GM18526 (cell line): Measurements from ENCODE around the gene PDIA4.

ENCODE experiments used
- POLR2A ChIP-seq: IDR thresholded peaks from 3 replicates; pipeline ENCODE4 v1.6.1; 2011; ENCODE audit not compliant: insufficient read length; ENCODE audit errors: extremely low read depth

PDIA4 gene

DNA sequence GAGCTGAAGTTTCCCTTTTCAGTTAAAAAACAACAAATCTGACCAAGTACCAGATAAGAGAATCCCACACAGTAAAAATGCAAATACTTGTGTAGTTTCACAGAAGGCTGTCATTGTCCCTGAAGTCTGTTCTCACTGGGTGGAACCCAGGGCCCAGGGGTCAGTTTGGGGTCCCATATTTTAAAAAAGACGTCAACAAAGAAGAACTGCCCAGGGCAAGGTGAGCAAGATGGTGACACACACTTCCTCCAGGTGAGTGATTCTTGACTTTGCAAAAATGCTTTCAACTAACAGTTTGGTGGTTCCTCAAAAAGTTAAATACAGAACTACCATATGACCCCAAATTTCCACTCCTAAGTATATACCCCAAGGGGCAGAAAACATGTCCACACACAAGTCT lies 36.8 kb downstream of the PDIA4 start:
- no peak for TF ChIP-seq POLR2A

DNA sequence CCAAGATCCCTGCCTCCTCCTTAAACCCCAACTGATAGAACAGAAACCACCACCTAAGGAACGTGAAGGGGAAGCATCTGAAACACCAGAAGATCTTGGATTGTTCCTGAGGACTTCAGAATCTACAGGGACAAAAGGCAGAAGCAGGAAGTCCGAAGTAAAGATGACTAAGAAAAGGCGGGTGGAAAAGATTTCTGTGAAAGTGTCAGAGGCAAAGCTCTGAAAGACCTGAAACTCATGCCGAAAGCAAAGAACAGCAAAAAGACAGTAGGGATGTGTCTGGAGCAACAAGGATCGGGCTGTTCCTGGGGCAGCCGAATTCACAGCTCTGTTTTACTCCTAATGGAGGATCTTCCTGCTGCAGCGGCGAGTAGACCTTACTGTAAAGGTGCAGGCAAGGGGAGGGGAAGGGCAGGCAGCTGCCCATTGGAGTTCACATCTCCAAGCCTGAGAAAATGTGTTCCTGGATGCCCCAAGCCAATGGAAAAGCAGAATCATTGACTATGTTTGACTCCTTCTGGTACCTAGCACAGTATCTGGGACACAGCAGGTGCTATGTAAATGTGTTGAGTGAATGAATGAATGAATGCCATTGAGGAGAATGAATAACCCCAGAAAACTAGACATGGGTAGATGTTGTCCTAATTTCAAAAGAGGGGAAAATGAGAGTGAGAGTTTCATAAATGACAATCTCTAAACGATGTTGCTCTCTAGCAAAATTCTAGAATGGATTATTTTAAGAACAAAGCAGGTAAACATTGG lies 40.4 kb downstream of the PDIA4 start:
- no peak for TF ChIP-seq POLR2A

DNA sequence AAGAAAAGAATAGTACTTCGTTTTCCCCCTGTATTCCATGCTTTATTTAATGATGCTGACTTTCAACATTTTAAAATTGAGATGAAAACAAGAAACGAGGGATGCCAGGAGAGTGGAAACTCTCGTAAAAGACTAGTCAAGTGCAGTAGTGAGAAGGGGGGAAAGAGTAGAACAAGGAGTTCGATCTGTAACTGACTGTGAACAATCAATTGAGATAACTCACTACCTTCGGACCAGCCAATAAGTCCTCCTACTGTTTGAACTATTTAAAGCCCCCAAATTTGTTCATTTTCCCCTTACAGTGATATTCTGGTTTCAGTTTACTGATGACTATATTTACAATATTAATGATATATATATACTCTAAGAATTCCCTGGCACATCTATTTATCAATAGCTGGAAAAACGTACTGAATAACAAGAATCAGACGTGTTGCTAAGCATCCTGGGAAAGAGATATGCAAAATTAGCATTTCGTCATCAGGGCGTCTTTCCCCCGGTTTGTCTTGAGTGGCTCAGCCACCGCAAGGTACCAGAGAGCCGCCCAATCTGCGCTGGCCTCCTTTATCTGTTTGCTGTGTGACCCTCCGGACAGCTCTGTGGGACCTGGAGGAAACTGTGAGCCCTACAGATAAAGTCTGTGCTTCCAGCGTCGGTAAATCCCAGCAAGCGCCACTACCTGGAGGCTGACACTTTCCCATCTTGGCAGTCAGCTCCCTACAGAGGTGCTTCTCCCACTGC lies 41.1 kb downstream of the PDIA4 start:
- TF ChIP-seq POLR2A: peak; percentile 55

DNA sequence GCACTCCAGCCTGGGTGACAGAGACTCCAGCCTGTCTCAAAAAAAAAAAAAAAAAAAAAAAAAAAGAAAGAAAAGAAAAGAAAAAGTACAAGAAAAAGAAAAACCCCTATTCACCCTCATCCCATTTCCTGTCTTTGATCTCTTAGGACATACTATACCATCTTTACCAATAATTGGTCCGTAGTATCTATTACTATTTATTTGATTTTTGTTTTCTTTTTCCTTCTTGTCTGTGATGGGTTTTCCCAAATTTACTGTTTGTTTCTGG lies 41.6 kb downstream of the PDIA4 start:
- TF ChIP-seq POLR2A: no peak

DNA sequence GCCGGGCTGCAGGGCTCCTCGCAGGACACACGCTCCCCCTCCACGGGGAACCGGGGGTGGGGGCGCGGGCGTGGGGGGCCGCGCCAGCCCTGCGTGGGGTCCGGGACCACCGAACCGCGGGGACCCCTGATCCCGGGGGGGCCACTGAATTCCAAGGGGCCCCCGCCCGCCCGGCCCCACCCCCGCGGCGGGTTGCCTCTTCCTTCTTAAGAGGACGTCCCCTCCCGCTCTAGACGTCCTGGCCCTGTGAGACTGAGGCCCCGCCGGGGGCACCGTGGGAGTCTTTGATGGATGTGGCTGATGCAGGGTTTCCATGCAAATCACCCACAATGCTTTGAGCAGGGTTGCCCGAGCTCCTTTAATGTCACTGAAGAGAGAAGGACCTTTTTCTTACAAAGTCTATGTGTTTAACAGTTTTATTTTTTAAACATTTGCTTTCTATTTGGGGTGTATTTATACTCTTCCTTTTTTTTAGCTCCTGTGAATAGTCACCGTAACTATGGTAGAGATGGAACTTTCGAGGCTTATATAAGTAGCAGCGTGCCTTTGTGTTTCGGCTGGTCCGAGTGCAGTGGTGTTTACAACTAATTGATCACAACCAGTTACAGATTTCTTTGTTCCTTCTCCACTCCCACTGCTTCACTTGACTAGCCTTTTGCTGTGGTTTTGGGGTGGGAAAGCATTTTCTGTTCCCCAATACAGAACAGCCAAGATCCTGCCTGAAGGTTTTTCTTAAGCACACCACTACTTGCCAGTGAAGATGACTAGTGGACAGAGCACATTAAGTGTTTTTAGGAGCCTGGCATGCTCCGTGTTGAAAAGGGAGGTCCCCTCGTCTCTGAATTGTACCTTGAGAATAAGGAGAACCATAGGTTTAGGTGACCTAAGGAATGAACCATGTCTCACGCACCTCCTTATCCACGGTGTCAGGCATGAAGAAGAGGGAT lies 44.8 kb downstream of the PDIA4 start:
- TF ChIP-seq POLR2A: no peak

DNA sequence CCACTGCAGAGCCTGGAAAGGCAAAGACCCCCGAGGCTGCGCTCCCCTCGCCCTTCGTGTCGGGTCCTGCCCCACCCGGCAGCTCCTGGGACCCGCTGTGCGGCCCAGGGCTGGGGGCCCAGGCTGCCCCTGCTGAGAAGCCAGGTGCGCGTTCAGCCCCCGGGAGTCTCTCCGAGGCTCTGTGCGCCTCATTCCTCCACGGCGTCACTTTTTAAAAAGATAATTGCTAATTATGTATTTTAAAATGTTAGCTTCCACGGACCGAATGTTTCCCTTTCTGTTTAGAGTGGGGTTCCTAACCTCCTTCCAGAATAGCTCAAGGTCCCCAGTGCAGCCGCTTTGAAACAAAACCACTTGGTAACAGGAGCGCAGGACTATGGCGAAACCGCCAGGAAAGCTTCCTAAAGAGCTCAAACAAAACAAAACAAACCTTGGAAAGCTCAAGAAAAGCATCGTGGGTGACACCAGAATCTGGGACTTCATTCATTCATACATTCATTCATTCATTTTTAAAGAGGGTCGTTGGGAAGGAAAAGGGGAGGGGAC lies 45.6 kb downstream of the PDIA4 start:
- TF ChIP-seq POLR2A: no peak

DNA sequence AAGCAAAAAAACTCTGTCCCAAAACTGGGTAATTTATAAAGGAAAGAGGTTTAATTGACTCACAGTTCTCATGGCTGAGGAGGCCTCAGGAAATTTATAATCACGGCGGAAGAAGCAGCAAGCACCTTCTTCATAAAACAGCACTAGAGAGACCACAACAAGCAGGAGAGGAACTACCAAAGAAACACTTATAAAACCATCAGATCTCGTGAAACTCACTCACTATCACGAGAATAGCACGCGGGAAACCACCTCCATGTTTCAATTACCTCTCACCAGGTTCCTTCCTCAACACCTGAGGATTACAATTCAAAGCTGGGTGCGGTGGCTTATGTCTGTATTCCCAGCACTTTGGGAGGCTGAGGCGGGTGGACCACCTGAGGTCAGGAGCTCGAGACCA lies 48.5 kb downstream of the PDIA4 start:
- no peak for TF ChIP-seq POLR2A

DNA sequence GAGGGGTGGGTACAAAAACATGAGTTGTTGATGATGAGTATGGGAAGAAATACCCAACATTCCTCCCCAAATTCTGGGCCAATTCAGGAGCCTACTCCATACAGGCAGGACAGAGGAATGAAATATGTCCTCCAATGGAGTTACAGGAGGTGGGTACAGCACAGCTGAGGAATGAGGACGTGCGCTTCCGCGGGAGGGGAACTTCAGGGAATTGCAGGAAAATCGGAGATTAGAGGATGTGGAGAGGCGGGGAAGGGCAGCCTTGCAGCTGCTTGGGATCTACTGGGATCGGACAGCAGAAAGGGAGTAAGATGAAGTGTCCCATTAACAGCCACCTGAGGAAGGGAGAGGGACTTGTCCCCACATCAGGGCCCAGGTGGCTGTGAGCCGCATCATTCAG lies 50.2 kb downstream of the PDIA4 start:
- no peak for TF ChIP-seq POLR2A

DNA sequence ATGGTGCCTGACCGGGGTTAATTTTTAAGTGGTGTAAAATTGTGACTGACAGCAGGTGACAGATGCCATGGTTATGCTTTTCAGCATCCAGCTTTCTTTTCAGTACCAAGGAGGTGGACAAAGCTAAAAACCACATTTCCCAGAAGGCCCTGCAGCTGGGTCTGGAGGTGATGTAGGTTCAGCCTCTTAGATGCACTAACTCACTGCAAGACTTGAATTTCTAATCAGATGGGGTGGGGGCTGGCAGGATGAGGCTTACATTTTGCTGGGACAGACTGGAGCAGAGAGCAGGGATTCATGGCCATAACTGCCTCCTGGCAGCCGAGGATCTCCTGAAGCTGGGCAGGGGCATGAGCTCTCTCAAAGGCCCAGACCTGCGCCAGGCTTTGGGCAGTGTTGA lies 52.4 kb downstream of the PDIA4 start:
- no peak for TF ChIP-seq POLR2A

DNA sequence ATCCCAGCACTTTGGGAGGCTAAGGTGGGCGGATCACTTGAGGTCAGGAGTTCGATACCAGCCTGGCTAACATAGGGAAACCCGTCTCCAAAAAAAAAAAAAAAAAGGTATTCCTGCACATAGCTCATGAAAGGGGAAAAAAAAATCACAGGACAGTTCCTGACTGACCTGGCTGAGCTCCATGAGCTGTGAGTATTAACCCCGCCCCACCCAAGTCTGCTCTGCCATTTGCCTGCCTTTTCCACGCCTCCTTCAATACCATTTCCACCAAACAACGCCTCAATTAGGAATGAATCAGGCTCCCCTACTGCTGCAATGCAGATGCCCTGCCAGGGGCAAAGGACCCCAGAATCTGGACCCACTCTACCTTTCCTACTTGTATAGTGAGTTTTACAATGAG lies 55.0 kb downstream of the PDIA4 start:
- TF ChIP-seq POLR2A: no peak

DNA sequence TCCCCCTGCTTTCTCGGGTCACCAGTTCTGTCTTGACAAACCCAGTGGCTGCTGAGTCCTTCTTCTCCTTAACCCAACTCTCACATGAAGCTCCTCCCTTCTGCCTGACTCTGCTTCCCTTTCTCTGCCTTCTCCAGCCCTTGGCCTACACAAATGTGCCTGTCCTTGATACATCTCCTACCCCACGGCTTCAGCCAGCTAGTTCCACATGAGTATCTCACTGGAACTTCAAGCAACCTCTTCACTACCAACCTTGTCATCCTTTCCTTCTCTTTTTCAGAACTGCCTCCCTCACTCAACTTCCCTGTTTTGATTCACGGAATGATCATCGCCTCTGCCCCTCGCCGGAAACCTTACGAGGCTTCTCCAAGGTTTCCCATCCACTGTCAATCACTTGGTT lies 55.9 kb downstream of the PDIA4 start:
- no peak for TF ChIP-seq POLR2A

DNA sequence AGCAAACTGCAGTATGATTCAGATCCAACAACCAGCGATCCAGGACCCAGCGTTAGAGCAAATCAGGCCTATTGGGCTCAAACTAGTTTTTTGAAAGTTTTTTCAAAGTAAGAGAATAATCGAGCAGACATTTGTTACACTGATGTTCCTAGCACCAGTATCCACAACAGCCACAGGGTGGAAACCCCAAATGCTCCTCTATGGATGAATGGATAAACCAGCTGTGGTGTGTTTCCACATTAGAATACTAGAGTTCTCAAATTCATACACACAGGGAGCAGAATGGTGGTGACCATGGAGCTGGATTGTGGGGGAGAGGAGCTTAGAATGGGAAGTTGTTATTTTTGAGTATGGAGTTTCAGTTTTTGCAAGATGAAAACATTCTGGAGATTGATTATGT lies 60.7 kb downstream of the PDIA4 start:
- TF ChIP-seq POLR2A: no peak

DNA sequence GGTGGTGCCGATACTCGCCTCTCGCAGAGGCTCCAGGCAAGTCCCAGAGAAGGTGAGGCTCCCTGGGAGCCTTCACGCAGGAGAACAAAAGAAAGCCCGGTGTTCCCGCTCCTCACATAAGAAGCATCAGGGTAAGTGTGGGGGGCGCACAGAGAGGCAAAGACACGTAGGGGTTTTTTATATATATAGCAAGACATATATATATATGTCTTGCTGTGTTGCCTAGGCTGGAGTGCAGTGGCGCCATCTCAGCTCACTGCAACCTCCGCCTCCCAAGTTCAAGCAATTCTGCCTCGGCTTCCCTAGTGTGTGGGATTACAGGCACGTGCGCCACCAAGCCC lies 61.3 kb downstream of the PDIA4 start:
- TF ChIP-seq POLR2A: no peak

DNA sequence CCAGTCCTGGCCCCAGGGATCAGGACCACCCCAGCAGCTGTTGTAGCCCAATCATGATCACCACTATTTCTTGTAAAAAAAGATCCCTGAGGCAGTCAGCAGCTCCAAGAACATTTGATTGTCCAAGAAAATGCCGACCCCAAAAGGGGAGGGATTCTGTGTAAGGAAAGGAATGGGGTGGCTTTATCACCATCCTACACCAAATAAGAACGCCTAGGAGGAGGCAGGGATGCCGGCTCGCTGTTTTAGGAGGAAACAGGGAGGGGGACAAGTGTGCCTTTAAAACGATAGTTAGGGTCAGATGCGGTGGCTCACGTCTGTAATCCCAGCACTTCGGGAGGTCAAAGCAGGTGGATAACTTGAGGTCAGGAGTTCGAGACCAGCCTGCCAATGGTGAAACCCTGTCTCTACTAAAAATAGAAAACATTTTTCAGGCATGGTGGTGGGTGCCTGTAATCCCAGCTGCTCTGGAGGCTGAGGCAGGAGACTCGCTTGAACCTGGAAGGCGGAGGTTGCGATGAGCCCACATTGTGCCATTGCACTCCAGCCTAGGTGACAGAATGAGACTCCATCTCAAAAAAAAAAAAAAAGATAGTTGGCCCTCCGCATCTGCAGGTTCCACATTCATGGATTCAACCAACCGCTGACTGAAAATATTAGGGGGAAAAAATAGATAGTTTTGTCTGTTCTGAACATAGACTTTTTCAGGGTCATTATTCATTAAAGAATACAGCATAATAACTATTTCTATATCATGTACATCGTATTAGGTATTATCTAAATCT lies 63.6 kb downstream of the PDIA4 start:
- no peak for TF ChIP-seq POLR2A
